GM18508 (cell line): ENCODE results near the gene NFATC3.

ENCODE experiments used
- ATAC-seq: cut with Tn5 transposase; IDR thresholded peaks from one replicate; pipeline ENCODE4 v1.9.1; 2021; ENCODE audit warnings: moderate number of reproducible peaks; ENCODE audit not compliant: insufficient read depth, unreplicated experiment

NFATC3 gene

DNA sequence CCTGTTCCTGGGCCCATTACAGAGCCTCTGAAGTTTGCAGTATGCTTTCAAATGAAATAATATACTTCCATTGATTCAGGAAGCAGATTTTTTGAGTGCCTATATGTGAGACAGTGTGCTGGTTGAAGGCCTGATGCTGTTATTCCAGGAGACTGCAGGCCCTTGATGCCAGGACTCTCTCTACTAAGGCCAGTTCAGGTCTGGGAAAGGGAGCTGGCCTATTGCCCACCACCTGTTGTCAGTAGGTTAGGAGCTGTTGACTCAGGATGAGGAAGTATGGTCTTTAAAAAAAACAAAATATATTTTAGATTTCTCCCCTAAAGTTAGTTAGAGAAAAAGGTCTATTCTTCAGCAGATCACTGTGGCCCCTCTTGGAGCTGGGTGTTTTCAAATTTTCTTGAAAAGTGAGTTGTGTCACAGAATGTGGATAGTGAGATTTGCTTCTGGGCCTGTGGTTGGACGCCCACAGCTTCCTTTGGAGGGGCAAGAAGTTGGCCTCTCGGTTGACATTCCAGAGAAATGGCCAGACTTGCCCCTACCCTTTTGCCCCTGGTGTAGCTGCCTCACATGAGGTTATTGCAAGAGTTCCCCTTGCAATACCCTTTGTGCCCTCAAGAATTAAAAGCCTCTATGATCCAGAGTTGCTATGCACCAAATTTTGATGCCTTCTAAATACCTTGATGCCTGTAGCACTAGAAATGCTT is 142.8 kb downstream of the NFATC3 start:
- no peak for ATAC-seq

DNA sequence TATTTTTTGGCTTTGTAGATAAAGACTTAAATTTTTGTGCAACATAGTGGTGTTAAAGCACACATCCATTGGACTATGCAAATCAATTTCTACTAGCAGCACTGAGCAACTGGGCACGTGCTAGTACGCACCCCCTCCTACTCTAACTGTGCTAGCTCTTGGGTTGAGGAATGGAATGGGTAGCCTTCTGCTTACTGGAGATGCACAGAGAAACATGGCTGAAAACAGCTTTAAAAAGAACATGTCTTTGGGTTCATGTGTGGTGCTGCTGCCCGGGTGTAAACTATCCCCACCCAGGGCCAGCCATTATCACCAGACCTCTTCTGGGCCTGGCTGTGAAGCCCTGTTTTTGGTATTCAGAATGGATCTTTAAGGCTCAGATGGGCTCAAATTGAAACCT is 143.5 kb downstream of the NFATC3 start:
- no peak for ATAC-seq

DNA sequence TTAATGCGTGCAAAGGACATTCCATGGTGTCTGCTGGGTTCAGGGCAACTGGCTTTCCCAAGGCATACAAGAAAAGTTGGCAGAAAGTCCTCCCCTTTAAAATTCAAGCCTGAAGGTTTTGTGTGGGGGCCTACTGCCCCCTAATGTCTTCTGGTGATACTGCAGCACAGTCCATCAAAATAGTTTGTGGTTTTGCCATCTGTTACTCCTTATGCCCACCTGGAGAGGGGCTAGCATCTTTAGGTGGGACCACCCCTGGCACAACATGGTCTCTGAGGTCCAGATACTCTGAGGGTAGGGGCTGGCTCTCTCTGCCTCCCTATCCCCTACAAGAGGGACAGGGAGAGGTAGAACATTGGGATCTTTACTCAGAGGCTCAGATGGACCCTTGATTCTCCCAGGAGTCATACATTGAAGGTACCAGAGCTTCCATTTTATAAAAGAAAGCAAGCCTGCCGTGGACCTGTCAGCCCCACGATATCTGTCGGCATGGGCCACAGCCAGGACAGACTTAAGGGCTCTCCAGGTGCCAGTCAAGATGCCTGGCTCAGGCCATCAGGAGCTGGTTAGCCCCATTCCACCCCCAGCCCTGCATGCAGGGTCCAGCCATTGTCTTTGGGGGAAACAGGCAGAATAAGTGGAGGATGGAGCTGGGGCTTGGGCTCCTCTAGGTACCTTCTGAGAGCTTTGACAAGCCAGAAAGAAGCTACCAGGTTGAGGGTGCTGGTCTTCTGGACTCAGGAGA is 144.4 kb downstream of the NFATC3 start:
- no peak for ATAC-seq

DNA sequence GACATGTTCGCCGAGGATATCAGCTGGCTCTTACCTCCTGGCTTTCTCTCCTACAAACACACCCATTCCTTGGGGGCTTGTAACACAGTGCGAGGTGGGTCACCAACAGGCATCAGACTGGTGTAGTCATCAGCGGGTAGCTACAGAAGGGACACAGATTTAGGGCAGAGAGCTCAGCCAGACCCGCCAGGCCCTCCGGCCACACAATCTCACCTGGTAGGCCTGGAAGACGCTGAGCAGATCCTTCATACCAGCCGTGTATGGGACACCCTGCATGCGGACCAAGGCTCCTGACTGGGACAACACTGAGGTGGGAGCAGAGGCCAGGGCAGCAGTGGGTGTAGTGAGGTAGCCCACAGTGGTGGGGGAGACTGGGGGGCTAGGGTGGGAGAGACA is 145.0 kb downstream of the NFATC3 start:
- ATAC-seq = no peak

DNA sequence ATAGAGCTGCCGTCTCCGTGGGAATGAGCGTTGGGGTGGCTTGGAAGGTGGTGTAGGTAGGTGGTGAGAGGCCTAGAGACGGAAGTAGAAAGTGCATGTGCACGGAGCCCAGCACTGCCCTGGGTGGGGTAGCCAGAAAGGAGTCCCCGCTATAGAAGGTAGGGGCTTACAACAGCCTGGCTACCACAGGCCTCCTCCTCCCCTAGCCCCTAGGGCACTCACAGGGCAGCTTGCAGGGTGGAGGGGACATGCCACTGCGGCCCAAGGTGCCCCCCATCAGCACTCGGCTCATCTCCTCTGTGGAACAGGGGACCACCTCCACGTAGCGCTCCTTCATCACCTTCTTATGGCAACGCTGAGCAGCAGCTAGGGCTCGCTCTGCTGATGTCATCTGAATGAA is 145.8 kb downstream of the NFATC3 start:
- no peak for ATAC-seq

DNA sequence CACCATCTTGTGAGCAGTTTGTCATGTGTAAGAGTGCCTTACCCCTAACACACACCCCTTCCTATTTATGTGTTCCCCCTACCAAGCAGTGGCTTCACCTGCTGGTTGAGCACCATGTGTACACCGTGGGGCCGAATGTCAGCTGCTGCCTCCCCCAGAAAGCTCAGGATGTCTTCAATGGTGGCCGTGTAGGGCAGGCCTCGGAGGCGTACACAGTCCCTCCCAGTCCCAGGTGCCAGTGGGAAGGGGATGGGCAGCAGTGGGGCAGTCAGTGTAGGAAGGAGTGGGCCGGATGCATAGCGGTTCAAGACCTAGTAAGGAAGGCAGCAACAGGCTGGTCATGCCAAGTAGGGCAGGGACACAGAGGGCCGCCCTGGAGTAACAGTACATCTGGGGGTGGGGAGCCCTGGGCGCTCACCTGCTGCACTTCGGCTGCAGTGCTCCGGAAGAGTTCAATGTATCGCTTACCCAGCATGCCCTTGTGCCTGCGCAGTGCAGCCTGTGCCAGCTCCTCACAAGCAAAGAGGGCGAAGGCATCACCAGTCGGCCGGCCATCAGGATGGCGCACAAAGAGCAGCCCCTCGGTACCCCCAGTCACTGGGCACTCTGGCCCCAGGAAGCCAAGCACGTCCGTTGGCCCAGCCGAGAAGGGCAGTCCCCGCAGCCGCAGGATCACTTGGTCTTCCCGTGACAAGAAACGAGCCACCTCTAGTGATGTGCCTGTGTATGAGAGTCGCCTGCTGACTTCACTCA is 146.4 kb downstream of the NFATC3 start:
- ATAC-seq = no peak

DNA sequence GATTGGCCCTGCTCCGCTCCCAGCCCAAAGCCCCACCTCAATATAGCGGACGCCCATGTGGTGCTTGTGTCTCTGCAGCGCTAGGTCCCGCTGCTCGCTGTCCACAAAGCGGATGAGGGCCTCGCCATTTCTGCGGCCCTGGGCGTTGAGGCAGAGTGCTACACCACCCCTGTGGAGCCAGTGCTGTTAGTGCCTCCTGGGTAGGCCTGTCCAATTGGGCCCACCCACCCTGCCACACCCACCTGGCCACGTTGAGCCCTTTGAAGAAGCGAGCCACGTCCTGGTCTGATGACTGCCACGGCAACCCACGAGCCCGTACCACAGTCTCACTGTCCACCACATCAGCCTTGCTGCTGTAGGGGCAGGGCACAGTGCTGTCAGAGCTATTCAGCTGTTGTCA is 147.2 kb downstream of the NFATC3 start:
- ATAC-seq = no peak

DNA sequence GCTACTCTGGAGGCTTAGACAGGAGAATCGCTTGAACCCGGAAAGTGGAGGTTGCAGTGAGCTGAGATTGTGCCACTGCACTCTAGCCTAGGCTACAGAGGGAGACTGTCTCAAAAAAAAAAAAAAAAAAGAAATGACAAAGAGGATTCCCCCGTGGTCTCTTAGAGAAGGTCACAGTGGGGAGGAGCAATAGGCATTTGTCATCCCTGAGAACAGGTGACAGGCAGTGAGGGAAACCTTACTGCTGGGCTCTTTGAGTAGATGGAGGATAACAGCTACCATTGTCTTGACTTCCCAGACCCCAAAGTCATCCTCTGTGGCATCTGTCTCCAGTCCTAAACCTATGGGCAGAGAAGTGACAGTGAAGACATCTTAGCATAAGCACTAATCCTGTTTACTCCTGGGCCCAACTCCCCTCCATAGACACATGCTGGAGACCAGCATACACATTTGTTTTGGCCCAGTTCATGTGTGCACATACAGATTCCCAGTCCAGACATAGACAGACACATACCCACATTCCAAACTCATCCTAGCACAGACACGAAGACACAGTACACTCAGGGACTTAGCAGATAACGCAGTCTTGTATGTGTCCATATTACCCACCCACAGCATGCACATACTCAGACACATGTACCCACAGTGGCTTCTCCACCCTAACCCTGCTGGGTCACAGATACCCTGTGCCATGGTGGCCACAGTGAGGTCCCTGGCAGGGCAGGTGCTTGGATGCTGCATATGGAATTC is 148.1 kb downstream of the NFATC3 start:
- no peak for ATAC-seq

DNA sequence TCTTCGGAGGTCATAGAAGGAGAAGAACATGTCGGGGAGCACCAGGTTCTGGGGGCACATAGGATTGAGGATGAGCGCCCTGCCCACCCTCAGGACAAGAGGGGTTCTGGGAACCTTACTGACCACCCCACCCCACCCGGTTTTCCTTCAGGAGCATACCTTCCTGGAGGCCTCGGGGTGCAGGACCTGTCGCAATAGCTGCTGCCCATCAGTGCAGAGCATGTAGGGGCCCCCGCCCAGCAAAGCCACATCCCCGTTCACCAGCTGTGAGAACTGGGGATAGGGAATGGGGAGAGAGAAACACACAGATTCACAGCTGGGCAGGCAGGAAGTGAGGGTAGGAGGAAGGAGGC is 148.6 kb downstream of the NFATC3 start:
- ATAC-seq = no peak

DNA sequence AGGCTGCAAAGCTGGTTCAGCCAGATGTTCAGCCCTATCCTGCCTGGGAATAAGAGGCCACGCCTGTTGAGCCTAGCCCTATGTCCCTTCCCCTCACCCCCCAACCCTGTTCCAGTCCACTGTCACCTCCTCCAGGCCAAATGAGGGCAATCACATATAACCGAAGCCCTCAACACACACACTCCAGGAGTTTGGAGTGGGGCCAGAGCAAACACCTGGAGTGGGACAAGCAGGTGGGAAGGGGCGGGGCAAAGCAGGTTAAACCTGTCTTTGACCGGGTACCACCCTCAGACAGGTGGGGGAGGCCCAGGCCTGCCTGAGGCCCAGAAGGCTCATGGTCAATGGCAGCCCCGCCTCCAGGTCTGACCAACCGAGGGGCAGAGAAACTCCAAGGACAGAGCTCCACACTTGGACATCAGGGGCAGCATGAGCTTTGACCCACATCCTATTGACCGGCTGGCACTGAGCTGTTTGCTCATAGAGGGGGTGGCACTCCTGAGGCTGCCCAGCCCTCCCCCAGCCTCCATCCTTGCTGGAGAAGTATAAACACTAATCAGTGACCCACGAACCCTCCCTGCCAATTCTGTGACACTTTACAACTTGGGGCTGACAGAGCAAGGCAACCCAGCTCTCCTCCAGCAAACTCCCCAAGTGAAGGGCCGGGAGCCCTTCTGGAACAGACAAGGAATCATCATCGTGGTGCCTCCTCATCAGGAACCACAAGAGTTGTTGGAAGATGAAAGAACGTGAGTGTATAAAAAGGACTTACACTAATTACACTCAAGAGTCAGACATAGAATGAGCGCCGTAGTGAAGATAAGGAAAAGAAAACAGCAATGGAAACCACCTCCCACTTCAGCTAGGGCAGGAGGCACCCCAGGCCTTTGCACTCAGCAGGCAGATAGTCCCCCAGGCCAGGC is 149.3 kb downstream of the NFATC3 start:
- no peak for ATAC-seq

DNA sequence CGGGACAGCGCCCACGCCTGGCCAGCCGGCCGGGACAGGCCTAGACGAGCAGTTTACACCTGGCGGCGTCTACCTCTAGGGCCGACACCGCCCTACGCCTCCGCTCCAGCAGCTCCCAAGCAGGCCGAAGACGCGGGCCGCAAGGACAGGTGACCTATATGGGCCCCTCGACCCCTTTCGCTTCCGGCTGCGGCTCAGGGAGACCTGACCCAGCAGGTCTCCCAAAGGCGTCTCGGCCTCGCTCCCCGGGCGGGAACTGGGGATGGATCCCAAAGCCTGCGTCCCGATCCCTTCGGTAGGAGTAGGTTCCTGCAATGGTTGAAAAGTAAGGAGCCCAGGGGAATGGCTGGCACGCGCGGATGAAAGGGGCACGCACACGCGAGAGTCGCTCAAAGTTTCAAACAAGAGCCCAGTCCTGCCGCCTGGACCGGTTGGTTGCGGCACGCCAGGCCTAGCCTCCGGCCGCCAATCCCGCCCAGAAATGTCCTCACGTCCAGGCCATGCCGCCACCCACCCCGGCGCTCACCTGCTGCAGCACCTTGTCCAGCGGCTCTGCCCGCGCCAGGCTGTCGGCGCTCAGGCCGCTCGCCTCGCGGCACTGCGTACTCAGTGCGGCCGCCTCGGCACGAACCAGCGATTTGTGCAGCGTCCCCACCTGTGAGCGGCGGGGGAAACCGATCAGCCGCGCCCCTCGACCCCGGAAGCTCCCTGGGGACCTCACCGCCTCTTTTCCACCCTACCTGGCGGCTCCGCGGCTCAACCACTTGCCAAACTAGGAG is 150.1 kb downstream of the NFATC3 start:
- no peak for ATAC-seq

DNA sequence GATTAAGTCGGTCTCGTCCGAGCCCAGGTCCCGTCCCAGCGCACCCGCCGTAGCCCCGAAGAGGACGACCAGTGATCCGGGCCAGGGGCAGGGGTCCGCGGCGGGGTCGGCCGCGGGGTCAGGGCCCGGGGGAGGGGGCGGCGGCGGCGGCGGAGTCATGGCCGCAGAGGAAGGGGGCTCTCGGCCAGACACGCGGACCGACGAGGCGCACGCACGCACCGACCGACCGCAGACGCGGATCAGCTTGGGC is 150.6 kb downstream of the NFATC3 start, which contains the start of gene ESRP2:
ESRP2 (minus strand) TSS at position 241 of the 250 bp plus-strand sequence; CDS start at position 159, 82 bp downstream.
- ATAC-seq = no peak

DNA sequence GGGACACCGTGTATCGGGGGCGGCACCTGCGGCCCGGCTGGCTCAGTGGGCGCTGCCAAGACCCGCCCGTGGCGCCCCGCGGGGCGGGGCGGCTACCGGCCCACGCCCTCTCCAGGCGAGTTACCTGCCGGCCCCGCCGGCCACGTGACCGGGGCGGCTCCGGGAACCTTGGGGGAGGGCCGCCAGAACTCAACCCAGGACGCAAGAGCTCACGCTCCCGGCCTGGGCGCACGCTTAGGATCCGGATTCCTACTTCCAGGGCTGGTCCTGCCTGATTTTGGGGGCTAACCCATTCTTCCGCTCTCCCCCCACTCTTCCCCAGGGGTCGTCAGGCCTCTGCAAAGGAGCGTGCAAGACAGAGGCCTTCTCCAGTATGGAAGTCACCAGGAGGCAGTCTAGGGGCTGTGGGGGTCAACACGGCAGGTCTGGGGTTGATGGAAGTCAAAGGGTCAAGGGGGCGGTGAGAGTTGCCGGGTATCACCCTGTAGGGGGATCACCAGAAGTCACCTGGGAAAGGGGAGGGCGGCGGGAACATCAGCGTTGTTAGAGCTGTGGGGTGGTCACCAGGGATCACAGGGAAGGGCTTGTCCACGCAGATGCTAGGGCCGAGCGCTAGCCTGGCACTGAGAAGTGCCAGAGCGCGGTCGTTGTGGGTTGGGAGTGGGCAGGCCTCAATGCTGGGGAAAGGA is 151.1 kb downstream of the NFATC3 start:
- no peak for ATAC-seq

DNA sequence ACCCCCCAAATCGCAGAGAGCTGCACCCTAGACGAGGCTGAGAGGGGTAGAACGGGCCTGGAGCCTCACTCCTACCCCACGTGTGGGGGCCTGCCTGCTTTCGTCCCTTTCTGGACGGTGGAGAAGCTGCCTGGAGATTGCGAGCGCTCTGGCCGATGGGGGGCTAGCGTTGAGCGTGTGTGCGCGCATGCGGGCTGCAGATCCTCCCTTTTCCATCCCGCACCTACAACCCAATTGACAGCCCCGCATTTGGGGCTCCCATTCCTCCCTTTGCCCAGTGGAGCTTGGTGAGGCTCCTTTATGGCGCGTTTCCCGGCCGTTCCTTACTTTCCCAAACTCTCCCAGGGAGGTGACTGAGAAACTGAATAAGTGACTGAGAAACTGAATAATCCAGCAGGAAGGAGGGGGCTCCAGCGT is 151.7 kb downstream of the NFATC3 start:
- ATAC-seq = no peak

DNA sequence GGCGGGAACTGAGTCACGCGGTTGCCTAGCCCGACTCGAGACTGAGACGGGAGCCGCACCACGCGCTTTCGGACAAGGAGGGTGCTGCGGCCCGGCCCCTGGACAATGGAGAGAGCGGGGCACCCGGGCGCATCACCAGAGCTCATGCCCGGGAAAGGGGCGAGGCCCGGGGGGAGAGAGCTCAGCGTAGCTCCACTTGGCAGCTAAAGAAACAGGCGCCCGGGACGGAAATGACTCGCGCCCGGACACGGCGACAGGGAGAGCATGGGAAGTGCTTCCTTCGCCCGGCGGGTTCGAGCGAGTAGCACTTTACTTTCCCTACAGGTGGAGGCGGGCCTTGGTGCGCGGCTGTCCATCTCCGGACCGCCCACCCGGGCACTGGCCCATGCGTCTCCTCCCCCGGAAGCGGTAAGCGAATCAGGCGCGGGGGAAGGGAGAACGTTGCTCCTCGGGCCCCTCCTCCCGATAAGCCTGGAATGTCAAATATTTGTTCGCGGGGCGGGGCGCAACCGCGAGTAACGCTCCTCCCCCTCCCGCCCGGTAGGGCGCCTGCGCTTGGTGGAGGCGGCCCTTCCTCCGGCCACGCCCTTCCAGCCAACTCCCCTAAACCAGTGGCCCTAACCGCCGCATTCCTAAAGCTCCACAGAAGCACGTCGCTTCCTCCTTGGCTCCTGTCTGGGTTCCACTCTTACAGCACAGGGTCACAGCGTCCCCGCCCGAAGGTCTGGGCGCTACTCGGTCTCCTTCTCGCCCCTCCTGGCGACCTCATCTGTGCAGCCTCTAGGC is 152.3 kb downstream of the NFATC3 start:
- ATAC-seq = peak; percentile 58

DNA sequence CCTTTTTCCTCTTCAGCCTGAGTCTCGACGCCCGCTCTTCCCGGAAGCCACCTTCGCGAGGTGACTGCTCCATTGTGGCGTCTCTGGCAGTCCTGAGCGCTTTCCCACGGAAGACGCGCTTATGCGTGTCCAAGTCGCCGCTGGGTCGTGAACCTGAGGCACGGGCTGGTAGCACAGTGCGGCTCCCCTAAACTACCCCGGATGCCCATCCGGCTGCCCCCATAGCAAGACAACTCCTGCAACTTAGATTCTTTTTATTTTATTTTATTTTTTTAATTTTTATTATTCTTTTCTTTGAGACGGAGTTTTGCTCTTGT is 152.8 kb downstream of the NFATC3 start:
- no peak for ATAC-seq

DNA sequence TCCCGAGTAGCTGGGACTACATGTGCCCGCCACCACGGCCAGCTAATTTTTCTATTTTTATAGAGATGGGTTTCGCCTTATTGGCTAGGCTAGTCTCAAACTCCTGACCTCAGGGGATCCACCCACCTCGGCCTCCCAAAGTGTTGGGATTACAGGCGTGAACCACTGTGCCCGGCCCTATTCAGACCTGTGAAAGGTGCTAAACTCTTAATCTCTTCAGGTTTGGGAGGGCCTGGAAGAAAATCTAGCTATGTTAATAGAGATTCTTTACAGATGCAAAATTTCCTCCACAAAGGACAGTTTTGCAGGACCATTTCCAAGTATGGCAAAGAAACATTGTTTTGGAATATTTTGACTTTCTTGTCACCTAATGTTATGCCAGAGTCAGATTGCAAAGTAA is 156.9 kb downstream of the NFATC3 start:
- no peak for ATAC-seq
